ENCODE data around the gene IFNGR2. TPM values are rescaled to one million over a fixed set of nuclear protein-coding genes. Genes with fewer than 3 reads are reported as not detected.

IFNGR2 gene
- total RNA-seq, 1 experiment from 2014 or later, result 44.1 TPM

DNA sequence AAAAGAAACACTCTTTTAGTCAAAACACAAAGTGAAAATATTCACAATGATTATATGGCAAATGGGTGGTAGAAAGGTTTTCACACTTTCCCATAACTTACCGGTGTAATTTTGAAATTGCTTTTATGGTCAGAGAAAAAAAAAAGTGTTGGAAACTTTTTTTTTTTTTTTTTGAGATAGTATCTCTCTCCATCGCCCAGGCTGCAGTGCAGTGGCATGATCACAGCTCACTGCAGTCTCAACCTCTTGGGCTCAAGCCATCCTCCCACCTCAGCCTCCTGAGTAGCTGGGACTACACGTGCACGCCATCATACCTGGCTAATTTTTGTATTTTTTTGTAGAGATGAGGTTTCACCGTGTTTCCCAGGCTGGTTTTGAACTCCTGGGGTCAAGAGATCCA, 3.3 kb downstream of the IFNGR2 start:
- Histone ChIP-seq H3K4ac (ENCODE audit: low read depth, low read length) (no peak overlapping the region), H2AK5ac (ENCODE audit: insufficient read length, low read length) (no peak overlapping the region), H2BK15ac (ENCODE audit: low read depth, low read length) (no peak overlapping the region), H3K56ac (ENCODE audit: insufficient read length, low read depth, low read length) (no peak overlapping the region), H3K9me3 (ENCODE audit: control insufficient read depth, low read depth, low read length) (no peaks in the 10 kb centered on the region), H2AFZ (ENCODE audit: low read length) (no peak overlapping the region), H3K14ac (ENCODE audit: insufficient read depth, low read length) (no peak overlapping the region), H4K20me1 (ENCODE audit: control insufficient read depth, insufficient read depth, insufficient read length) (no peaks in the 10 kb centered on the region), H4K8ac (replicated peaks; ENCODE audit: insufficient read length, low read depth, low read length) (no peak overlapping the region), H2BK5ac (ENCODE audit: insufficient read length, low read length) (no peak overlapping the region), H2BK120ac (ENCODE audit: low read depth, low read length, poor library complexity, severe bottlenecking) (no peak overlapping the region), H2BK12ac (ENCODE audit: insufficient read length, low read depth, low read length) (no peak overlapping the region), H3K9ac (ENCODE audit: extremely low read depth, insufficient read length, low read length) (no peak overlapping the region), H4K91ac (ENCODE audit: insufficient read length, low read depth, low read length) (no peak overlapping the region), H3K79me1 (ENCODE audit: insufficient read depth, low read depth, low read length, poor library complexity, severe bottlenecking) (no peaks in the 10 kb centered on the region), H3K18ac (ENCODE audit: insufficient read length, low read depth, low read length) (no peak overlapping the region), H3K4me2 (ENCODE audit: insufficient read depth, insufficient read length, low read length) (no peak overlapping the region), H3K23ac (ENCODE audit: insufficient read length, low read depth, low read length) (no peak overlapping the region), H3K79me2 (ENCODE audit: insufficient read depth, low read length) (peaks cover 7% of the 10 kb centered on the region; the same call in 1 of the 2 replicates), H4K5ac (ENCODE audit: insufficient read length, low read depth, low read length) (no peak overlapping the region), H3T11ph (ENCODE audit: low read length) (no peak overlapping the region), H3K27ac (ENCODE audit: insufficient read length, low read depth, low read length) (no peak overlapping the region), H3K4me1 (ENCODE audit: insufficient read depth, low read length) (peaks cover 4% of the 10 kb centered on the region; the same call in 1 of the 2 replicates), H3K27me3 (ENCODE audit: insufficient read depth, low read length) (no peaks in the 10 kb centered on the region), H2BK20ac (ENCODE audit: low read depth, low read length, poor library complexity, severe bottlenecking) (no peak overlapping the region), H3K23me2 (ENCODE audit: insufficient read length, low read depth, low read length, poor library complexity, severe bottlenecking) (peaks cover 9% of the 10 kb centered on the region)
- peaks cover 11 to 15% of the 10 kb centered on the region in 2 experiments for H3K4me1 Mint-ChIP-seq
- no CpG with 5 or more reads among the region's 5 CpGs for WGBS (ENCODE audit: extremely low coverage, insufficient read length, low lambda C conversion rate)
- no peaks in the 10 kb centered on the region for H3K27me3 Mint-ChIP-seq (ENCODE audit: low read depth)
- no peak for TF ChIP-seq CTCF (conservative IDR thresholded peaks at IDR 0.05)
- H3K4me3 Mint-ChIP-seq, result no peak overlapping the region; a peak in 1 of 5 replicates
- H3K9me3 Mint-ChIP-seq, result no peaks in the 10 kb centered on the region; a peak in 1 of 5 replicates
- H3K27ac Mint-ChIP-seq, result no peak overlapping the region
- DNase-seq, result no peak
- peaks cover 2 to 19% (median 15%) of the 10 kb centered on the region in 3 experiments; a peak in 5 of 7 replicates for H3K36me3 Mint-ChIP-seq (ENCODE audit: insufficient read depth in 1 of 3, low read depth in 3 of 3)
